GM04503 (cell line): Measurements from ENCODE around the gene MYL4.
"Not testable (repeated sequence)": the region's sequence is repeated elsewhere in the genome, so short reads cannot be mapped to it uniquely, and the experiment has no call there.

Source experiments
- DNase-seq: peaks from one replicate; pipeline ENCODE4 v3.0.0-alpha.2; 2012; ENCODE audit warnings: low read depth

Gene MYL4

GRCh38 chr17:47221154-47221553 lies 12.0 kb downstream of the MYL4 start:
- DNase-seq = no peak

GRCh38 chr17:47222047-47222446 lies 12.9 kb downstream of the MYL4 start:
- no peak for DNase-seq

DNA sequence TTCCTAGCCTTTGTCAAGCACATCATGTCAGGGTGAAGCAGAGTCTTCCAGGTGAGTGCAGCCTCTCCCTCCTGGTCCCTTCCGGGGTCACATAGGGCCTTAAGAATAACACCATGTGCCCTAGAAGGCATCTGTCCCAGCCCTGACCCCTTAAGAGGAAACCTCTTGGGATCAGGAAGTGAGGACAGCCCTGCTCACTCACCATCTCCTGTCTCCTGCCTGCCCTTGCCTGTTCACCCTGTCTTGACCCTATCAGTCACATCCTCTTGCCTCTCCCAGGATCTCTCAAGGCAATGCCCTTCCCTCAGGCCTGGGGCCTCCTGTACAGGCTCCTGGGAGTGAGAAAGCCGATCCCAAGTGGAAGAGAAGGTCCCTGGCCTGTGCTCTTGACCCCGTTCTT lies 13.9 kb downstream of the MYL4 start:
- DNase-seq = no peak

DNA sequence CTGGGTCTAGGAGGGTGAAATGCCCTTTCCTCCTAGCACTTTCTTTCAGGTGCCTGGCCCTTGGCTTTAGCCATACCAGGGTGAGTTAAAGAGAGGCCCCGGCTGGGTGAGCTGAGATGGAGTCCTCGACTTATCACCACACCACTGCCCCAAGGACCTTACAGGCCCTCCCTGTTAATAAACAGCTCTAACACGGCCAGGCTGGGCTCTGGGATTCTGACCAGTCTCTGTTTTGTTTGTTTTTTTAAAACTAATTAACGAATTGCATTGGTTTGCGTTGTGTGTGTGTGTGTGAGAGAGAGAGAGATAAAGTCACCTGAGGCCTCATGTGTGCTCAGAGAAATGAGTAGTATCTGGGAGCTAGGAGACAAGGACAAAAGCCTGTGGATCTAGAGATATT lies 14.3 kb downstream of the MYL4 start:
- DNase-seq = no peak

- not testable (repeated sequence) for DNase-seq
Measured at GRCh38 chr17:47224077-47224476, 14.9 kb downstream of the MYL4 start.

DNA sequence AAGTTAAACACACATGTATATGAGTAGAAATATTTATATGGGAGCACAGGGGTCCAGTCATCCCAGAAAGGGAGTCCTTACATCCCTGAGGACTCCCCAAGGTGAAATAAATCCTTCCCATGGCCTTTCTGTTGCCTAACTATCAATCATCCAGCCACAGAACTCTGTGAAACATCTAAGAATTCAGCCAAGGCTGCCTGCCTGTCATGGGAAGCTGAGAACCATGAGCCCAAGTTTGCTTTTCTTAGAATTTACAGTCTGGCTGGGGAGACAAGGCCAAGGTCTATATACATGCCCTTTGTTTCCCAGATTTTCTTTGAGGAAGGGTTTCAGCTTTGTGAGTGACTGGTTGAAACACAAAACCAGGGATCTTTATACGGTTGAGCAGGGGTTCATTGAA lies 15.8 kb downstream of the MYL4 start:
- no peak for DNase-seq

DNA sequence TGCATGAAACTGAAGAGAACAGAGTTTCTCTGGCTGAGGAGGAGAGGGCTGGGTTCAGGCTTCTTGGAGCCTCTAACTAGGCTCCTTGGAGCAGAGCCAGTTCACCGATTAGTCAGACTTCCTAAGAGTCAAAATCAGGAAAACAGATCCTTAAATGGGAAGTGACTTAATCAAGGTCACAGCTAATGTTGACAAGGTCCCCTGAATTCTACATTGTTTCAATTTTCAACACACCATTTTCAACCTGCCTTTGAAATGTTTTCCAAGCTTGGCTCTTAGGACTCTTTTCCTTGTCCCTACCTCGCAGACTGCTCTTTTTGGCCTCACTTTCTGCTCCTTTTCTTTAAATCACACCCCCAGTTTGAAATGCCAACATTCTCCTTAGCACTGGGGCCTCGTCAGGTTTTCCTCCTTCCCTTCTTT lies 16.3 kb downstream of the MYL4 start:
- peak; percentile 69 for DNase-seq

DNA sequence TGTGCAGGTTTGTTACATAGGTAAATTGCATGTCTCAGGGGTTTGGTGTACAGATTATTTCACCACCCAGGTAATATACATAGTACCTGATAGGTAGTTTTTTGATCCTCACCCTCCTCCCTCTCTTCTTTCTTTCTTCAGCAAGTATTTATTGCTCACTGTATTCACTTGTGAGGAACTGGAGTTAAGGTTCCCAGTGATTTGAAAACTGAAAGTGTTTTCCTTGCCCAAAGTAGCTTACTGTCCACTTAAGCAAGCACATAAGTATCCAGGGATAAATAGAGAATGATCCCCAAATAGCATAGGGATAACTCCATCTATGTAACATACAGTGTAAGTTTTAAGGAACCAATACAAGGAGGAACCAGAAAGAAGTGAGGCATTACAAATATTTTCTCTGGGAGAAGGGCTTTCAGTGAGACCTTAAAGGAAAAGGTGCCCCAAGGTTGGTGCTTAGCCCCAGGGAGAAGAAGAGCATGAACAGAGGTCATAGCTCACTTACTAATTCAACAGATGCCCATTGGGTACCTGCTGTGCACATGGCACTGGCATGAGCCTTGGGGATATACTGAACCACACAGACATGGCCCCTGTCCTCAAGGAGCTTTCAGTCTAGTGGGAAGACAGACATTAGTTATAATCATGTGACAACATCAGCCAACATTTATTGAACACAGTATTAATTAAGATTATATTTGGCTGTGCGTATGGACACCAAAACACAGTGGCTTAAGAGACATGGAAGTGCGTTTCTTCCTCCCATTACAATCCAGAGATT lies 17.0 kb downstream of the MYL4 start:
- DNase-seq = no peak

- DNase-seq = no peak
Measured at GRCh38 chr17:47227862-47228261, 18.7 kb downstream of the MYL4 start.

DNA sequence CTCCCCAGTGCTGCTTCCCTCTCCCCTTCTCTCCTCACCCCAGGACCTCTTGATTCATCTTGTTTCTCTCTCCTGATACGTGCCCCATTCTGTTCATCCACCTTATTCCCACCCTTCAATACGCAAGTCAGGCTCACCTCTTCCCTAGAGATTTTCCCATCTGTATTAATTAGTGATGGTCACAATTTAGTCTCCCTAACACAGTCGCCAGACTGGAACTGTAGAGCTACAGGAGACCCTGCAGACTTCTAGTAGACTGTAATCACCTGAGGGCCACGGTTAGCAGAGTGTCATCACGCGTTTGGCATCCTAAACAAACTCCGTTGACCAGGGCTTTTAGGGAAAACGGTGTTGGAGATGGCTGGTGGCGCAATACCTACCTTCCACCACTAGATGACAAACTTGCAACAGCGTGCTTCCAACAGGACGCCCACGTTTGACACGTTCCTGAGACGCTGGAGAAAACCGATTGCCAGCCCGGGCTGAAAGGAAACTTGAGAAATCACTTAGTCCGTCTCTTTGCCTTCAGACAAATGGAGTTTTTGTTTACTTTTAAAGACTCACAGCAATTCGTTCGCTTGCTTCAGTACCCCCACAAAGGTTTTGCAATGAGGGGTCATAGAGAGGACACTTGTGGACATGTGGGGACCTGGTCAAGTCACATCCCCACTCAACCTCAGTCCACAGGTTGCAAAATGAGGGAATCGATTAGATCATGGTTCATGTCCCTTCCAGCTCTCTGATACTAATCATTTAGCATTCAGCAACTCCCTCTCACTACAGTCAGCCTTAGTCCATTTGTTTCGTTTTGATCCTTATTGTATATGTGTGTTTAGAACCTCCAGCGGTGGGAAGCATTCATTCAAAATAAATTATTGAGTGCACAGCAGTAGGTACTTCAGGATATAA lies 20.6 kb downstream of the MYL4 start:
- DNase-seq = peak; percentile 66

DNA sequence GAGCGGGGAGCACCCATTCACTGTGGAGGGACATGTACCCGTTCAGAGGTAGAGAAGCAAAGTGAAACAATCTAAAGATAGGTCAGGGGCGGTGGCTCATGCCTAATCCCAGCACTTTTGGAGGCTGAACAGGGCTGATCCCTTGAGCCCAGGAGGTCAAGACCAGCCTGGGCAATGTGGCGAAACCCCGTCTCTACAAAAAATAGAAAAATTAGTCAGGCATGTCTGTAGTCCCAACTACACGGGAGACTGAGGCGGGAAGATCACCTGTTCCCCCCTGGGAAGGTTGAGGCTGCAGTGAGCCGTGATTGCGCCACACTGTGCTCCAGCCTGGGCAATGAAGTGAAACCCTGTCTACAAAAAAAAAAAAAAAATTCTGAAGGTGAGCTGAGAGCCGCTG lies 21.7 kb downstream of the MYL4 start:
- DNase-seq = no peak

GRCh38 chr17:47231334-47231733 lies 22.2 kb downstream of the MYL4 start:
- DNase-seq = no peak

DNA sequence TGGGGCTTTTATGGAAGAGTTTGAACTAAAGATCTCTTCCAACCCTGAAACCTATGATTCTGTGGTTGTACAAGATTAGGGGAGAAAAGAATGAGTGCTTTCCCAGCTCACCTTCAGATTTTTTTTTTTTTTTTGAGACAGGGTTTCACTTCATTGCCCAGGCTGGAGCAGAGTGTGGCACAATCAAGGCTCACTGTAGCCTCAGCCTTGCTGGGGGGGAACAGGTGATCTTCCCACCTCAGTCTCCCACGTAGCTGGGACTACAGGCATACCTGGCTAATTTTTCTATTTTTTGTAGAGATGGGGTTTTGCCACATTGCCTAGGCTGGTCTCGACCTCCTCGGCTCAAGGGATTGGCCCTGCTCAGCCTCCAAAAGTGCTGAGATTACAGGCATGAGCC lies 22.7 kb downstream of the MYL4 start:
- DNase-seq = no peak

DNA sequence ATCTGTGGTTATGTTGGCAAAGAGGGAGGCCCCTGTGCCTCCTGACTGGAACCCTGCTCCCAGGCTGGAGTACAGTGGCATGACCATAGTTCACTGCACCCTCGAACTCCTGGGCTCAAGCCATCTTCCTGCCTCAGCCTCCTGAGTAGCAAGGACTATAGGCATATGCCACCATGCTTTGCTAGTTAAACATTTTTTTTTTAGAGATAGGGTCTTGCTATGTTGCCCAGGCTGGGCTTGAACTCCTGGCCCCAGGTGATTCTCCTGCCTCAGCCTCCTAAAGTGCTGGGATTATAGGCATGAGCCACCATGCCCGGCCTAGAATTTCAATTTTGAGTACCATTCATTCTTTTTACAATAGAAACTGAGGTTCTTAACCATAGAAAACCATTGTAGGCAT lies 23.3 kb downstream of the MYL4 start:
- no peak for DNase-seq

DNA sequence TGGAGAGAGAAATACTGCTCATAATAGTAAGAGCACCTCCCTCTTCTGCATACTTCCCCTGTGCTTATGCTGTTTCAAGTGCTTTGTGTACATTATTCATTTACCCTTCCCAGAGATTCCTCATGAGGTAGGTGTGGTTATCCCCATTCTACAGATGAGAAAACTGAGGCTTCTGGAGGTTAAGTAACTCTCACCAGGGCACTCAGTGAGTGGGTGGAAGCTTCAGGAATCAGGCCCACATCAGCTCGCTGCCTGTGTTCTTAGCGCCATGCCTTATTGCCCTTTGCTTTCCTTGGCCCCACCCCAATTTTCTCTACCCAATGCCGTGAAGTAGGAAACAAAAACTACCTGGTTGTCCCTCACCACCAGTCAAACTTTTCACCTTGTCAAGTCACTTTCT lies 26.4 kb downstream of the MYL4 start:
- DNase-seq = no peak

GRCh38 chr17:47235923-47236322 lies 26.8 kb downstream of the MYL4 start:
- DNase-seq = no peak

DNA sequence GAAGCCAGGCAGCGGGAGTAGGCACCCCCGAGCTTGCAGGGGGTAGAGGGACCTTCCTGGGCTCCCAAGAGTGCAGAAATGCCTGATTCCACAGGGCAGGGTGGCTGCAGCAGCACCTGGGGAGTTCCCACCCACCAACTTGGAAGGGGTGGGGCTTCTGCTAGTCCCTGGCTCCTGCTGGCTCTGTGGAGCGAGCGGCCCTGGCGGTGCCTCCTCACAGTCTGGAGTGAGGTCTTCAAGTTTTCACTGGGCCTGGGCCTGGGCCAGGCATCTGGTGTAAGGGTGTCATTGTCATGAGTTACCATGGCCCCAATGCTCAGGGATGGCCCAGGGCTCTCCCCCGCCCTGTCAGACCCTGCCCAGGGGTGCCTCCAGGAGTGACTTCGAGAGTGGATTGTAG lies 28.7 kb downstream of the MYL4 start:
- DNase-seq = no peak

DNA sequence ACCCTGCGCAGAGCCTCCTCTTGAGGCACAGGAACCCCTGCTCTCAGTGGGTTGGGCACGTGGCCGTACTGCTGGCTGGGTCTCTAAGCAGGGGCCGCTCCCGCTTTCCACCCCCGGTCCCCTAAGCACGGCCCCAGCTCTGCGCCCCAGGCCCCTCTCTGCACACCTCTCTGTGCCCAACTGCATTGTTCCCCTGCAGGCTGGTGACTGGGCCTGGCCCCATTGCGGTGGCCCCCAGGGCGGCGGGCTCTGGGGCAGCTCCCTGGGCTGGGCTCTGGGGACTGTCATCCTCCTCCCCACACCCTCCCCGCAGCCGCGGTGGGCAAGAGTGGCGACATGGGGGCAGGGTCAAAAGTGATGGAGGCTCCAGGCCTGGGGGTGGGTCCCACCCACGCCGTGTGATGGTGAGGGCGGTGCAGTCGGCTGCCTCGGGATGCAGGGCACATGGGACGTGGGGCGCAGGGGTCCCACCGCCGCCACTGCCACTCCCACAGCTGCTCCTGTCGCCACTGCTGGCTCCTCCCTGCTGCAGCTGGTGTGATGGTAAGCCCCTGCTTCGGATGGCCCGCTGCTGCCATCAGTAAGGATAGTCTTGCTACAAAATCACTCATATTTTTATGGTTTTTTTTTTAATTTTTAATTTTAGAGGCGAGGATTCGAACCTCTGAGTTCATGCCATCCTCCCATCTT lies 29.3 kb downstream of the MYL4 start:
- no peak for DNase-seq

GRCh38 chr17:47239619-47239966 lies 30.4 kb downstream of the MYL4 start:
- DNase-seq = no peak

DNA sequence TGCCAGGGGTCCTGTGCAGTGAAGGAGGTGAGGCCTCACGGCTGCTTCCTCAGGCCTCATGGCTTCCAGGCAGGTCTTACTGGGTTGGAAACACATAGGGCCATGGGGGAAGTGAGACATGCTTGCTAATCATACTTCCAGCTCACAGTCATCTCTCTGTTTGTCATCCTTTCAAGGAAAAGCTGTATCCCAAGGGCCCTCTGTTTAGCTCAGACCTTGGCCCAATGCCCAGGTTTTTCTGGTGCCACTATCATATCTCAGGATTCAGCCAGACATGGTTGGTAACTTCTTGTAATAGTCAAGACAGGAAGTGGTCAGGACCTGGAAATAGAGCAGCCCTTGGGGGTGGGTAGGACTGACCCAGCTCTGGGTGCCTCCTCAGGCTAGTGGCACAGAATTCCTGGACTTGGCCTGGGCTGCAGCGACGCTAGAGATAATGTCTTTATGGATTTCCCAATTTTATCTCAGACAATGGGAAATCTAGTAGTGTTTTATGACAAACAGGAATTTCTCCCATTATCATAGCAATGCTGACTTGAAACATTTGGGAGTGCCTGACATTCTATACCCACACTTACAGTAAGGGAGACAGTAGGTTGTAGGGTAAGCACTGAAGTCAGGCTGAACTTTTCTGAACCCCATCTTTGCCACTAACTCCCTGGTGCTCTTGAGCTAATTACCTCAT lies 31.0 kb downstream of the MYL4 start:
- DNase-seq = peak; percentile 98

- DNase-seq = no peak
Measured at GRCh38 chr17:47240806-47241205, 31.7 kb downstream of the MYL4 start.

GRCh38 chr17:47242648-47243047 lies 33.5 kb downstream of the MYL4 start:
- no peak for DNase-seq
